GM12874 (cell line): ENCODE data around the gene C11orf71.

ENCODE experiments used
- CTCF ChIP-seq: IDR thresholded peaks from 2 replicates; pipeline ENCODE4 v1.5.1; 2011; ENCODE audit warnings: low read depth, mild to moderate bottlenecking, control low read depth, low read length, moderate library complexity; ENCODE audit not compliant: insufficient read depth

C11orf71 gene

DNA sequence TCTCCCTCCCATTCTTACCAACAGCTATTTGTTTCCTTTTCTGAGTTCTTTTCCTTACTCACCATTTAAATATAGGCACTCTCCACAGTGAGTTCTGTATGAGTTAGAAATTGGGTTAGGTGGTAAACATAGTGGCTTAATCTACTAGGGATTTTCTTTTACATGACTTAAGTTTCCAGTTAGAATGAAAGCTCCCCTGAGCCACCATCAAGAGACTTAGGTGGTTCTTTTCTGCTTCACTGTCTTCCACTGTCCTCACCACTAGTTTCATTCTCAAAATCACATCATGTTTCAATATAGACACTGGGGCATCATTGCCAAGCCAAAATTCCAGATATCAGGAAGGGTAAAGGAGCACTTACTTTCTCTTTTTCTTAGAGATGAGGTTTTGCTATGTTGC, 30.0 kb upstream of the C11orf71 start:
- TF ChIP-seq CTCF, result no peak

GRCh38 chr11:114426280-114426679, 26.0 kb upstream of the C11orf71 start:
- no peak for TF ChIP-seq CTCF

GRCh38 chr11:114416441-114416961, 16.2 kb upstream of the C11orf71 start:
- no peak for TF ChIP-seq CTCF

GRCh38 chr11:114413958-114414357, 13.6 kb upstream of the C11orf71 start:
- TF ChIP-seq CTCF, result no peak

DNA sequence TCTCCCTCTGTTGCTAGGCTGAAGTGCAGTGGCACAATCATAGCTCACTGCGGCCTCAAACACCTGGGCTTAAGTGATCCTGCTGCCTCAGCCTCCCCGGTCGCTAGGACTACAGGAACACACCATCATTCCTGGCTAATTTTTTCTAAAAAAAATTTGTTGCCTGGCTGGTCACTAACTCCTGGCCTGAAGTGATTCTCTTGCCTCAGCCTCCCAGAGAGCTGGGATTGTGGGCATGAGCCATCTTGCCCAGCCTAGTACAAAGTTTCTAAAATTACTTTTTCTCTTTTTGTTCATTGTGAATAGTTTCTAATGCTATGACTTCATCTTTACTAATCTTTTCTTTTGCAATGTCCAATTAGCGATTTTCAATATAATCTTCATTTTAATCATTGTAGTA, 12.6 kb upstream of the C11orf71 start:
- TF ChIP-seq CTCF, result no peak

- TF ChIP-seq CTCF, result no peak
These were observed 1.0 kb upstream of the C11orf71 start for GRCh38 chr11:114401311-114401710.

DNA sequence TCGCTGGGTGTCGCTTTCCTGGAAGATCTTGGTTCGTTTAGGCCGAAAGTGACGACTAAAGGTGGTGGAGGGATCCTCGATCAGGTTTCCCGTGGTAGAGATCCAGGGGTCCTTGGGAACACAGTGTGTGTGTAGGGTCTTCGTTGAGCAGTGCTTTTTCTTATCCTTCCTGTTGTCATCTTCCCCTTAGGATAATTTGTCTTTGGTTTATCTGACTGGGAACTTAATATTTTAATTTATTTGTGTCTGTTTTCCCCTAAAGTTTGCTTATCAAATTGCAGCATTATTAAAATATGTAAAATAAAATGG, 558 bp upstream of the C11orf71 start:
- TF ChIP-seq CTCF, result 0 out of 2 replicates have a peak, but pooled peaks have one; percentile 30
